ENCODE results near the gene RFPL2.
"Not testable (repeated sequence)": the region's sequence is repeated elsewhere in the genome, so short reads cannot be mapped to it uniquely, and the experiment has no call there.

Gene RFPL2

GRCh38 chr22:32175115-32175514, 29.8 kb downstream of the RFPL2 start:
- H3F3A ChIP-seq (ENCODE audit: insufficient read depth, low read length) = no peaks in the 10 kb centered on the region
- H3K27me3 ChIP-seq (replicated peaks; ENCODE audit: insufficient read depth, low read length) = peaks cover 29% of the 10 kb centered on the region
- no peak for DNase-seq
- H3K9me3 ChIP-seq (replicated peaks; ENCODE audit: insufficient read depth, low read length) = no peaks in the 10 kb centered on the region
- no peak overlapping the region for H3K27ac ChIP-seq (ENCODE audit: low read length)
- no peaks in the 10 kb centered on the region for H4K20me1 ChIP-seq (ENCODE audit: insufficient read depth, low read length)
- H3K4me2 ChIP-seq (ENCODE audit: low read depth, low read length) = no peak overlapping the region
- no peak for TF ChIP-seq EZH2 (optimal IDR thresholded peaks at IDR 0.05; ENCODE audit: low read depth, low read length)
- H3K9ac ChIP-seq (ENCODE audit: low read length) = no peak overlapping the region
- H3K36me3 ChIP-seq (replicated peaks; ENCODE audit: insufficient read depth, low read length) = no peaks in the 10 kb centered on the region
- no peaks in the 10 kb centered on the region for H3K4me1 ChIP-seq (ENCODE audit: low read length)
- no peaks in the 10 kb centered on the region for H3K79me2 ChIP-seq (ENCODE audit: low read length)
- no peaks in the 10 kb centered on the region for H3K9me2 ChIP-seq (replicated peaks; ENCODE audit: insufficient read depth, low read length)
- H3K4me3 ChIP-seq (ENCODE audit: low read length) = no peak overlapping the region
- H2AFZ ChIP-seq (ENCODE audit: low read length) = no peak overlapping the region

GRCh38 chr22:32165681-32166080, 39.2 kb downstream of the RFPL2 start:
- DNase-seq = no peak
- Histone ChIP-seq H3K9me3 (replicated peaks; ENCODE audit: insufficient read depth, low read length) (no peaks in the 10 kb centered on the region), H3K36me3 (replicated peaks; ENCODE audit: insufficient read depth, low read length) (no peaks in the 10 kb centered on the region), H3K79me2 (ENCODE audit: low read length) (no peaks in the 10 kb centered on the region), H3K9ac (ENCODE audit: low read length) (no peak overlapping the region), H3K4me2 (ENCODE audit: low read depth, low read length) (no peak overlapping the region), H3K27ac (ENCODE audit: low read length) (no peak overlapping the region), H2AFZ (ENCODE audit: low read length) (no peak overlapping the region), H3K4me3 (ENCODE audit: low read length) (no peak overlapping the region), H4K20me1 (ENCODE audit: insufficient read depth, low read length) (no peaks in the 10 kb centered on the region), H3K9me2 (replicated peaks; ENCODE audit: insufficient read depth, low read length) (no peaks in the 10 kb centered on the region), H3K4me1 (ENCODE audit: low read length) (no peaks in the 10 kb centered on the region), H3K27me3 (replicated peaks; ENCODE audit: insufficient read depth, low read length) (no peaks in the 10 kb centered on the region), H3F3A (ENCODE audit: insufficient read depth, low read length) (no peaks in the 10 kb centered on the region)
- TF ChIP-seq EZH2 (optimal IDR thresholded peaks at IDR 0.05; ENCODE audit: low read depth, low read length) = no peak
- TF ChIP-seq EZH2phosphoT487 (IDR thresholded peaks at IDR 0.05; ENCODE audit: low read length) = no peak
- TF ChIP-seq CTCF (IDR thresholded peaks at IDR 0.05; ENCODE audit: low read length) = no peak

GRCh38 chr22:32164075-32164860, 40.6 kb downstream of the RFPL2 start:
- H3F3A ChIP-seq (ENCODE audit: insufficient read depth, low read length) = no peaks in the 10 kb centered on the region
- H3K9ac ChIP-seq (ENCODE audit: low read length) = no peak overlapping the region
- H4K20me1 ChIP-seq (ENCODE audit: insufficient read depth, low read length) = no peaks in the 10 kb centered on the region
- no peak for DNase-seq
- no peak overlapping the region for H3K4me3 ChIP-seq (ENCODE audit: low read length)
- no peaks in the 10 kb centered on the region for H3K79me2 ChIP-seq (ENCODE audit: low read length)
- H3K4me2 ChIP-seq (ENCODE audit: low read depth, low read length) = no peak overlapping the region
- no peak overlapping the region for H2AFZ ChIP-seq (ENCODE audit: low read length)
- no peaks in the 10 kb centered on the region for H3K27me3 ChIP-seq (replicated peaks; ENCODE audit: insufficient read depth, low read length)
- no peak overlapping the region for H3K27ac ChIP-seq (ENCODE audit: low read length)
- H3K4me1 ChIP-seq (ENCODE audit: low read length) = no peaks in the 10 kb centered on the region
- TF ChIP-seq CTCF (IDR thresholded peaks at IDR 0.05; ENCODE audit: low read length) (no peak), EZH2 (optimal IDR thresholded peaks at IDR 0.05; ENCODE audit: low read depth, low read length) (no peak), EZH2phosphoT487 (IDR thresholded peaks at IDR 0.05; ENCODE audit: low read length) (no peak)
- H3K9me2 ChIP-seq (replicated peaks; ENCODE audit: insufficient read depth, low read length) = no peaks in the 10 kb centered on the region
- H3K36me3 ChIP-seq (replicated peaks; ENCODE audit: insufficient read depth, low read length) = no peaks in the 10 kb centered on the region
- no peaks in the 10 kb centered on the region for H3K9me3 ChIP-seq (replicated peaks; ENCODE audit: insufficient read depth, low read length)

- not testable (repeated sequence) for H3K4me2 ChIP-seq (ENCODE audit: low read depth, low read length); H3F3A ChIP-seq (ENCODE audit: insufficient read depth, low read length); H3K9me2 ChIP-seq (replicated peaks; ENCODE audit: insufficient read depth, low read length); H3K4me3 ChIP-seq (ENCODE audit: low read length); H3K79me2 ChIP-seq (ENCODE audit: low read length); H3K27me3 ChIP-seq (replicated peaks; ENCODE audit: insufficient read depth, low read length); H3K36me3 ChIP-seq (replicated peaks; ENCODE audit: insufficient read depth, low read length); H2AFZ ChIP-seq (ENCODE audit: low read length); H3K4me1 ChIP-seq (ENCODE audit: low read length); H3K9ac ChIP-seq (ENCODE audit: low read length); H4K20me1 ChIP-seq (ENCODE audit: insufficient read depth, low read length); DNase-seq; H3K9me3 ChIP-seq (replicated peaks; ENCODE audit: insufficient read depth, low read length); H3K27ac ChIP-seq (ENCODE audit: low read length)
Measured at GRCh38 chr22:32160411-32160810, 44.5 kb downstream of the RFPL2 start.
